Vagina (tissue), 2 donors: ENCODE results near the gene MAGOH.

Experiments
- CTCF ChIP-seq, 3 experiments: fragments of 450-650 bp in 2 of 3; fragments of 200-600 bp in 1 of 3; sonication (generic) in 1 of 3; IDR thresholded peaks; one replicate each; pipeline ENCODE4 v1.5.1; 2017 to 2019; ENCODE audit warnings: antibody characterized with exemption in 3 of 3, mild to moderate bottlenecking in 2 of 3, moderate library complexity in 2 of 3
- POLR2A ChIP-seq, 2 donors: fragments of 450-650 bp; IDR thresholded peaks; one replicate each; pipeline ENCODE4 v1.6.1; 2017; ENCODE audit warnings: antibody characterized with exemption in 2 of 2, mild to moderate bottlenecking in 2 of 2, moderate library complexity in 2 of 2

GRCh38 chr1:53180951-53181350 lies 57.4 kb downstream of the MAGOH start:
- no peak for TF ChIP-seq CTCF (IDR thresholded peaks at IDR 0.05)
- TF ChIP-seq POLR2A (IDR thresholded peaks at IDR 0.05), result no peak
